Left lobe of liver (tissue), 2 donors: ENCODE measurements around the gene TULP1. TPM values are rescaled to one million over a fixed set of nuclear protein-coding genes. Genes with fewer than 3 reads are reported as not detected.
A peak's percentile ranks its signal among the peaks of the same experiment; 100 is the strongest.
"Not testable (repeated sequence)": the region's sequence is repeated elsewhere in the genome, so short reads cannot be mapped to it uniquely, and the experiment has no call there.

ENCODE experiments used
- ATAC-seq: fragments of 200-7000 bp; cut with Tn5 transposase; one replicate; pipeline ENCODE4 v1.9.1; 2020; ENCODE audit warnings: mild to moderate bottlenecking, moderate library complexity
- DNase-seq: peaks from one replicate; pipeline ENCODE4 v3.0.0-alpha.2; 2020; ENCODE audit warnings: low spot score
- total RNA-seq: library from RNA; stranded (reverse); gene quantifications from one replicate; pipeline ENCODE4 v1.2.1, GENCODE V29; 2021
- donor health status: DM: no; HTN: no; CAD: no; lungs with moderate emphysema.
- donor health status: DM: no; HTN: yes; CAD: no.

The TULP1 gene
- not detected for total RNA-seq

GRCh38 chr6:35512740-35513139, at the start of gene TULP1:
TSS of gene TULP1 (minus strand) at chr6:35512896. CDS start at chr6:35512858, 38 bp downstream.
- ATAC-seq (no peak), DNase-seq (no peak)

DNA sequence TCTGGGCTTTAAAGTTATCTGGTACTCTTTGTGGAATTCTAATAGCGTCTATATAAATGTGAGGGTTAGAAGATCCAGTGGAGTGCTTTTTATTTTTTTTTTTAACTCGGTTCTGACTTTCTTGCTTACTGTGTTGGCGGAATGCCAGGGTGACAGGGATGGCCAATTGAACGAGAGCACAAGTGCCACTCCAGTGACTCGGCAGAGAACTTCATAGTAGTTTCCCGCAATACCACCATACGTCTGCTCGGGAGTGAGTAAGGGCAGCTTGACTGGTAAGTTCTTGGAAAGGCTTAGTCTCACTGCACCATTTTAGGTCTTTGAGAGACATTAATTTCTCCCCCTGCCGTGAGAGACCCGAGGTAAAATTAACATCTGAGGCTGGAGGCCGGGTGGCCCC, 49.4 kb upstream of the TULP1 start:
- DNase-seq (no peak), ATAC-seq (no peak)

DNA sequence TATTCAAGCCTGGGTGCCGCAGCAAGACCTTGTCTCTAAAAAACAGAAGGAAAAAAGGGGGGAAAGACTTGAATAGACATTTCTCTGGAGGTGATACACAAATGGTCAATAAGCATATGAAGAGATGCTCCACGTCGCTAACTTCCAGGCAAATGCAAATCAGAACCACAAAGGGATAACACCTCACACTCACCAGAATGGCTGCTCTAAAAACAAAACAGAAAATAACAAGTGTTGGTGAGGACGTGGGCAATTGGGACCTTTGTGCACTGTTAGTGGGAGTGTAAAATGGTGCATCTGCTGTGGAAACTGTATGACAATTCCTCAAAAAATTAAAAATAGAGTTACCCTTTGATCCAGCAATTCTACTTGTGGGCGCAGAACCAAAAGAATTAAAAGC, 48.4 kb upstream of the TULP1 start:
- no peak for DNase-seq
- no peak for ATAC-seq

- ATAC-seq (no peak), DNase-seq (no peak)
These were observed 45.9 kb upstream of the TULP1 start for GRCh38 chr6:35558571-35558970.

DNA sequence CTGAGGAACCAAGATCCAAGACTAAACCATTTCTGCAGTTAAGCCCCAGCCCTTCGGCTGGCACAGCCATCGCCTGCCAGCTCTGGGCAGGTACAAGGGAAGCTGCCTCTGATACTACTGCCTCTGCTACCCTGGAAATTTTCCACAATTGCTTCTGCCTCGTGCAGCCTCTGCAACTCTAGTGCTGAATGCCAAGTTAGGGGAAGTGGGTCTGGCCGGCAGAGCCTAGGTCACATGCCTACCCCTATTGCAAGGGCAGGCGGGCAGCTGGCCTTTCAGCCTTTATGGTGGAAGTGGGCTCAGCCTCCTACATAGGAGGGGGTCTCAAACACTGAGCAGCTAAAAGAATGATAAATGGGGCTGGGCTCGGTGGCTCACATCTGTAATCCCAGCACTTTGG, 44.5 kb upstream of the TULP1 start:
- DNase-seq (no peak), ATAC-seq (no peak)

DNA sequence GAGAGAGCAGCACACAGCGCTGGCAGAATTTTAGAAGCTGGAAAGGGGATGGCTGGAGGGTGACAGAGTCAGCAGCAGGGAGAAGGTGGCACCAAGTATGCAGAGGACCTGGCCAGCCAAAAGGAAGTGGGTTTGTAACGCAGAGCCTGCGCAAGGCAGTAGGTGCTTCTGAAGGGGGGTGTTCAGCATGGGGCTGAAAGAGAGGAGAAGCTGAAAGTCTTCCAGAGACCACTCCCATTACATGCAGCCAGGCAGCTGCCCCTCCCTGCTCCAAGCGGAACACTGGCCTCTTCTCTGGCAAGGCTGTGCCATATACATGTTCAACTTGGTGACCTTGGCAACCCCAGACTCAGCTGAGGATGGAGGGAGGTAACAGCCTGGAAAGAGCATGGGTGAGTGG, 42.1 kb upstream of the TULP1 start:
- DNase-seq = no peak
- ATAC-seq = no peak

DNA sequence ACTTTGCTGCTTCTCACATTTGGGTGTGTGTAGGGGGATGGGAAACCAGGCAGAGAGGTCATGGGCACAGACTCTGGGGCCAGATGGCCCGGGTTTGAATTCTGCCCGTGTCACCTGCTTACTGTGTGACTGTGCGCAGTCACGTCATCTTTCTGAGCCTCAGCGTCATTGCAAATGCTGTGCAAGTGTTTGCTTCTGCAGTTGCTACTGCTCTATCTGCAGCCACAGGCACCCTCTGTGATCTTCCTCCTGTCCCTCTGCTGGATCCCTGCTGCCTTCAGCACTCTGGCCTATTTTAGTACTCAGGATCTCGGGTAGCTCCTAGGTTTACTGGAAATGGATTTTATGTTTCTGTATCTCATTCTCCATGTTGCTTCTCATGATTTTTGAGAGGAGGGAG, 40.6 kb upstream of the TULP1 start:
- ATAC-seq = no peak

DNA sequence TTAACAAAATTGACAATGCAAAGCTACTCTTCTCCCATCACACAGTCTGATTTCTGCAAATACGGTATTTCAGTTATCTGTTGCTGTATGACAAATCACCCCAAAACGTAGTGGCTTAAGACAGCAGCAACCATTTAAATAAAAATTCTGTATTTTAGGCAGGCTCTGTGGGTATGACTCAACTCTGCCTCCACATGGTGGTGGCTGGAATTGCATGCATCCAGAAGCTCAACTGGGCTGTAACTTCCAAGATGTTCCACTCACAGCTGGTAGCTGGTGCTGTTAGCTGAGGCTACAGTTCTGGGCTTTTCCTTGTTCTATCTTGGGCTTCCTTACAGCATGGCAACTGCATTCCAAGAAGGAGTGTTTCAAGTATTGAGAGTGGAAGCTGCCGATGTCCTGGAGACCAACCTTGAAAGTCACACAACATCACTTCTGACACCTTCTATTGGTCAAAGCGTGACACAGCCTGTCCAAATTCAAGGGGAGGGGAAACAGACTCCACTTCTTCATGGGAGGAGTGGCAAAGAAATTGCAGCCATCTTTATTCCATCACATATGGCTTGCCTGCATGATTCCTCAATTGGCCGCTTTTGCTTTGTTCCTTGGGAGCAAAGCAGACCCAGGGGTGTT, 39.7 kb upstream of the TULP1 start:
- ATAC-seq (peak; percentile 89), DNase-seq (no peak)

More for the DNA sequence above, 40.6 kb upstream of the TULP1 start:
- no peak for DNase-seq

DNA sequence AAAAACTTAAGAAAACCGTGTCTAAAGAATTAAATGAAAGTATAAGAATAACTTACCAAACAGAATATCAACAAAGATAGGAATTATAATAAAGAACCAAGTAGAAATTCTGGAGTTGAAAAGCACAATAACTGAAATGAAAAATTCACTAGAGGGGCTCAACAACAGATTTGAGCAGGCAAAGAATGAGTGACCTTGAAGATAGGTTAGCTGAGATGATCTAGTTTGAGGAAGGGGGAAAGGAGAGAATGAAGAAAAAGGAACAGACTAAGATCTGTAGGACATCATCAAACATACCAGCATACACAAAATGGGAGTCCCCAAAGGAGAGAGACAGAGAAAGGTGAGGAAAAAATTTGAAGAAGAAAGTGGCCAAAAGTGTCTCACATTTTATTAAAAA, 37.7 kb upstream of the TULP1 start:
- ATAC-seq = no peak

GRCh38 chr6:35547676-35548075, 35.0 kb upstream of the TULP1 start:
- no peak for ATAC-seq
- DNase-seq = no peak

More for the DNA sequence above, 37.7 kb upstream of the TULP1 start:
- DNase-seq = no peak

DNA sequence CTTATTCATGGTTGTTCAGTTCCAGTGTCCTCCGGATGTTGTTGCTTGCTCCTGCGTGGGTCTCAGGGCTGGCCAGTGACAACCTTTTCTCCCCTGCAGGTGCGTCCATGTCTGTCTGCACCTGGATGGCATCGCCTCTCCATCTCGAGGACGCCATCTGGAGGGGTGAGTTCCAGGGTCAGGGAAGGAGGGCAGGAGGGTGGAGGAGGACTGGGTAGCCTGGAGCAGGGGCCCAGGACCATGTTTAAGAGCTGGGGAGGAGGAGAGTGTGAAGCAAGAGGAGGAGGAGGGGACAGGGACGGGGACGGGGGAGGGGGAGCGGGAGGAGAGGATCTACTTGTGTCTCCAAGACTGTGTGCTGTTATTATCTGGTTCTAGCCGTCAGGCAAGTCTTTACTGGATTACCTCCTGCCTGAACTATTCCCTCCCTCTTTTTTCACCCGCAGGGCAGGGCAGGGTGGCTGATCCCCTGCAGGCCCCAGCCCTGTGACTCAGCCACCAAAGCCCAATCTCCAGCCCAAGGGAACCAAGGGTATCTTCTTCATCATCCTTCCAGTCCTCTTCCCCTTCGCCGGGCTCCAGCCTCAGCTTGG, 32.2 kb upstream of the TULP1 start:
- DNase-seq = no peak

DNA sequence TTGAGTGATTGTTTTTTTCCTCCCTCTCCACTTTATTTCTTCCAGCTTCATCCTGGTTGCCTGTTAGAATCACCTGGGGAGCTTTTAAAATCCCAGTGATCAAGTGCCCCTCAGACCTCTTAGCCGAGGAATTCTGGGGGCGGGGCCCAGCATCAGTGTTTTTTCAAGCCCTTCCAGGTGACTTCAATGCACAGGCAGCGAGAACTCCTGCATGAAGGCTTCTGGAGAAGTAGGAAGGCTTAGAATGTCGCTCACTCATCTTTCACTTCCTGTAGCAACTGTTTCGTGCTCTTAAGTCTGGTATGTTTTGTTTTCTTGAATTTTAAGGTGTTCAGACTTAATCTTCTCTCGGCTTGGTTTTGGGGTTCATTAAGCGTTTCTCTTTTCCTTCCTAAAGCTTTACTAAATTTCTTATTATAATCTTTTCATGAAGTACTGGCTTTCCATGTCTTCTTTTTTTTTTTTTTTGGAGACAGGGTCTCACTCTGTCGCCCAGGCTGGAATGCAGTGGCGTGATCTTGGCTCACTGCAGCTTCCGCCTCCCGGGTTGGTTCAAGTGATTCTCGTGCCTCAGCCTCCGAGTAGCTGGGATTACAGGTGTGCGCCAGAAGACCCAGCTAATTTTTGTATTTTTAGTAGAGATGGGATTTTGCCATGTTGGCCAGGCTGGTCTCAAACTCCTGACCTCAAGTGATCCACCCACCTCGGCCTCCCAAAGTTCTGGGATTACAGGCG, 30.9 kb upstream of the TULP1 start:
- DNase-seq (no peak), ATAC-seq (no peak)

More for the DNA sequence above, 32.2 kb upstream of the TULP1 start:
- no peak for ATAC-seq

- DNase-seq = no peak
- no peak for ATAC-seq
These were observed 29.1 kb upstream of the TULP1 start for GRCh38 chr6:35541836-35542235.

DNA sequence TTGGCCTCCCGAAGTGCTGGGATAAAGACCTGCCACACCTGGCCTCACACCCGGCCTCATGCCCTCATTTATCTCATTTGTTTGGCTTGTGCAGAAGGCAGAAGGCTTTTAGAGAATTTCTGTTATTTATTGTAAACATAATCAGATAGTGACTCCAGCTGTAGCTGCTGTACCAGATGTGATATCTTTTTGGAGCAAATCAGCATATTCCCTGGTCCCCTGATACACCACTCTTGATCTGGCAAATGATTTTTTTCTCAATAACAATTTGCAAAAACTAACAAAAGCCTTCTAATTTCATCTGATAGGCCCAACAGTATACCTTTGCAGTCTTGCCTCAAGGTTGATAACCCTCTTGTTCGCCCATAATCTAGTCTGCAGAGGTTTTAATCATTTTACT, 26.5 kb upstream of the TULP1 start:
- DNase-seq (no peak), ATAC-seq (no peak)

- ATAC-seq, DNase-seq: not testable (repeated sequence)
These were observed 23.2 kb upstream of the TULP1 start for GRCh38 chr6:35535847-35536246.

DNA sequence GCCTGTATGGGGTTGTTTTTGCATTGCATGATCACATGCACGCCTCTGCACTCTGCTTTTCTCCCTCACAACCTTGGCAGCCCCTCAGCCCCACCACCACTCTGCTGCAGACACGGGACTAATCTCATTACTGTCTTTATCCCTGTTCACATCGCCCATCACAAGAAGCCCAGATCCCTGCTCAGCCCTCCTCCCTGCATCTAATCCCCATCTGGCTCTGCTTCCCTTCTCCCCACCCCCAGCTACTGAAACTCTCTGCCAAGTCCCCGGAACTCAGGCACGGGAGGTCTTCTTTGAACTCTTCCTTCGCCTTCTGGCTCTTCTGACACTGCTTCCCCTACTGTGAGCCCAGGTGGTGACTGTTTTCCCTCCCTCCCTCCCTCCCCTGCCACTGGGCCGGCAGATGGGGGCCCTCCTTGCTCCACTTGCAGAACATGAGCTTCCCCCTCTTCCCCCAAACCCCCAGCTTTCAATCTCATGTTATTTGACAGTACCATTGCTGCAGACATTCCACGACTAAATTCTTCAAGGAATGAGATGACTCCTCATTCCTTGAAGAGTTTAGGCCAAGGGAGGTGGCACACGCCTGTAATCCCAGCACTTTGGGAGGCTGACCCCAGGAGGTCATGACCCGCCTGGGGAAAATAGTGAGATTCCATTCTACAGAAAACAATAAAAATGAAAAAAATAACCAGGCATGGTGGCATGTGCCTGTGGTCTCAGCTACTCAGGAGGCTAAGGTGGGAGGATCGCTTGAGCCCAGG, 21.9 kb upstream of the TULP1 start:
- ATAC-seq = no peak
- DNase-seq = no peak

DNA sequence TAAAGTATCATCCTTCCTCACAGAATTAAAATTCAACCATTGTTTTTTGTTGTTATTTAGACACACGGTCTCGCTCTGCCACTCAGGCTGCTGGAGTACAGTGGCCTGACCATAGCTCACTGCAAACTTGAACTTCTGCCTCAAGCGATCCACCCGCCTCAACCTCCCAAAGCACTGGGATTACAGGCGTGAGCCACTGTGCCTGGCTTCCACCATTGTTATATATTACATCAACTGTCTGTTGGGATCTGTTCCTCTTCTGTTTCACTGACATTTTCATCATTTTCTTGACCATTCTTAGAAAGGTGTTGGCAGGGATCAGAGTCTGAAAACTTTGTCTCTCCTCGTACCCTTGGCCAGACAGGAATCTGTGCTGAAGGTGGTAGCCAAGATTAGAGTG, 21.3 kb upstream of the TULP1 start:
- DNase-seq = no peak
- ATAC-seq = no peak

DNA sequence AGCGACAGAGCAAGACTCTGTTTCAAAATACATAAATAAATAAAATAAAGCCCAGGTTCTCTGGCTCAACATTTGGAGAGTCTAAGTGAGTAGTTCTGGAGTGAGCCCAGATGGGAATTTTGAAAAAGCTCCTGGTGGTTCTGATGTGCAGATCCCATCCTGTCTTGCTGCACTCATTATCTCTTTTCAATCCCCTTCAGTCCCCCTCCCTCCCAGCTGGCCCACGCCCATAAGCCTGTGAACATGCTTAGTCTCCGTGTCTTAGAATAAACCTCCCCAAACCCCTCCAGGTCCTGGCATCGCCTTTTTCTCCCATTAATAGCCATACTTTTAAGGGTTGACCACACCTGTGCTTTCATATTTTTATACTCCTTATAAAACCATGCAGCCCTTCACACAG, 19.4 kb upstream of the TULP1 start:
- ATAC-seq (no peak), DNase-seq (no peak)

GRCh38 chr6:35524380-35525020, 11.8 kb upstream of the TULP1 start:
- ATAC-seq = no peak

GRCh38 chr6:35522660-35523658, 10.3 kb upstream of the TULP1 start:
- peak; percentile 99 for ATAC-seq
- peak; percentile 69 for DNase-seq

More at GRCh38 chr6:35524380-35525020, 11.8 kb upstream of the TULP1 start:
- DNase-seq = no peak
